WERI-Rb-1 (cell line): ENCODE data around the gene CDKN2B-AS1.

Source experiments
- DNase-seq: peaks from one replicate; pipeline ENCODE4 v3.0.0-alpha.2; 2020
- H3K27ac ChIP-seq: fragments of 250-450 bp; sonication (Bioruptor Pico); 2 replicates; pipeline ENCODE4 v1.5.1; 2020; ENCODE audit warnings: mild to moderate bottlenecking, moderate library complexity
- H3K27me3 ChIP-seq: fragments of 250-450 bp; sonication (Bioruptor Pico); 2 replicates; pipeline ENCODE4 v1.5.1; 2021; ENCODE audit warnings: mild to moderate bottlenecking, low read depth, moderate library complexity; ENCODE audit not compliant: insufficient read depth, severe bottlenecking
- H3K36me3 ChIP-seq: fragments of 250-450 bp; sonication (Bioruptor Pico); 2 replicates; pipeline ENCODE4 v1.5.1; 2020; ENCODE audit warnings: mild to moderate bottlenecking, moderate library complexity
- H3K4me3 ChIP-seq: 2 replicates; pipeline ENCODE4 v1.5.1; 2011; ENCODE audit warnings: low read depth, mild to moderate bottlenecking, control low read depth, low read length
- H3K9me3 ChIP-seq: fragments of 250-450 bp; sonication (Bioruptor Pico); 2 replicates; pipeline ENCODE4 v1.5.1; 2021; ENCODE audit warnings: mild to moderate bottlenecking, moderate library complexity; ENCODE audit not compliant: severe bottlenecking
- TF ChIP-seq, protein P1 (sequence below): IDR thresholded peaks from 2 replicates; pipeline ENCODE4 v1.5.1; 2011; ENCODE audit warnings: low read depth, mild to moderate bottlenecking, control low read depth, inconsistent platforms, low read length

The CDKN2B-AS1 gene

GRCh38 chr9:21984101-21984500 is 10.5 kb upstream of the CDKN2B-AS1 start:
- no peak overlapping the region for H3K4me3 ChIP-seq
- H3K27ac ChIP-seq, result no peak overlapping the region
- TF ChIP-seq, protein P1, sequence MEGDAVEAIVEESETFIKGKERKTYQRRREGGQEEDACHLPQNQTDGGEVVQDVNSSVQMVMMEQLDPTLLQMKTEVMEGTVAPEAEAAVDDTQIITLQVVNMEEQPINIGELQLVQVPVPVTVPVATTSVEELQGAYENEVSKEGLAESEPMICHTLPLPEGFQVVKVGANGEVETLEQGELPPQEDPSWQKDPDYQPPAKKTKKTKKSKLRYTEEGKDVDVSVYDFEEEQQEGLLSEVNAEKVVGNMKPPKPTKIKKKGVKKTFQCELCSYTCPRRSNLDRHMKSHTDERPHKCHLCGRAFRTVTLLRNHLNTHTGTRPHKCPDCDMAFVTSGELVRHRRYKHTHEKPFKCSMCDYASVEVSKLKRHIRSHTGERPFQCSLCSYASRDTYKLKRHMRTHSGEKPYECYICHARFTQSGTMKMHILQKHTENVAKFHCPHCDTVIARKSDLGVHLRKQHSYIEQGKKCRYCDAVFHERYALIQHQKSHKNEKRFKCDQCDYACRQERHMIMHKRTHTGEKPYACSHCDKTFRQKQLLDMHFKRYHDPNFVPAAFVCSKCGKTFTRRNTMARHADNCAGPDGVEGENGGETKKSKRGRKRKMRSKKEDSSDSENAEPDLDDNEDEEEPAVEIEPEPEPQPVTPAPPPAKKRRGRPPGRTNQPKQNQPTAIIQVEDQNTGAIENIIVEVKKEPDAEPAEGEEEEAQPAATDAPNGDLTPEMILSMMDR, result no peak
- no peaks in the 10 kb centered on the region for H3K9me3 ChIP-seq
- no peak for DNase-seq
- no peaks in the 10 kb centered on the region for H3K36me3 ChIP-seq
- no peaks in the 10 kb centered on the region for H3K27me3 ChIP-seq

- no peak overlapping the region for H3K4me3 ChIP-seq
- H3K27ac ChIP-seq, result no peak overlapping the region
- no peak for DNase-seq
- H3K27me3 ChIP-seq, result no peaks in the 10 kb centered on the region
- TF ChIP-seq, protein P1, result no peak
- no peaks in the 10 kb centered on the region; the same call in 1 of the 2 replicates for H3K36me3 ChIP-seq
- H3K9me3 ChIP-seq, result no peaks in the 10 kb centered on the region
Measured at GRCh38 chr9:21985964-21986667, 8.5 kb upstream of the CDKN2B-AS1 start.

DNA sequence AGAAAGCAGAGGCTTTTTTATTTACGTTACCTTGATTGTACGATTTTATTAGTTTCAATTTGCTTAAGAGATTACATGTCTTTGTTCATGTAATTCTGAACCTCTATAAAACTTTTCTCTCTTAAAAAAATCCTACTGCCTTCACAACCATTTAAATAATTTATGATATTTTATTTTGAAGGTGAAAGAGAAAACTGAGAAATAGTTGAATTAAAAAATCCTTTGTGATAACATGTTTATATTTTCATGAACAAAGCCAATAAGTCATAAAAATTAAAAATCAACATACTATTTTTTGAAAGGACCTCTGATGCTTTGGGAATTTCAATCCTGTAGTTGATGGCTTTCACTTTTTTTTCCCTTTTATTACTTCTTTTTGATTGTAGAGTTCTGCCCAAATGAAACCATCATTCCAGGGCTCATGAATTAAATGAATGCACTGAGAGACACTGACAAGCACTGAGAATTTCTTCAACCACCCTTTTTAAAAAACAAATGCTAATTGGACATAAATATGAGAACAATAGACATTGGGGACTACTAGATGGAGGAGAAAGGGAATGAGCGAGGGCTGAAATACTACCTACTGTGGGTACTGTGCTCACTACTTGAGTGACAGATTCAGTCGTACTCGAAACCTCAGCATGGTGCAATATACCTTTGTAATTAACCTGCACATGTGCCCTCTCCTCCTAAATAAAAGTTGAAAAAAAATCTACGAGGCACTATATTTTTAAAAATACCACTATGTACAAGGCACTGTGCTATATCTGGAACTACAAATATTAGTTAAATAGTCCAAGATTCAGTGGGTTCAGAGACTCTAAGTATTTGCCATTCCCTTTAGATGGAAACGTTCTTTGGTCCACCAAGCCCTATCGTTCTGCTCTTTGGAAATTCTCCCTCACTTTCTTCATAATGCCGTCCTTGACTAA is 6.3 kb upstream of the CDKN2B-AS1 start:
- H3K27ac ChIP-seq, result no peak overlapping the region
- H3K27me3 ChIP-seq, result no peaks in the 10 kb centered on the region
- no peaks in the 10 kb centered on the region for H3K9me3 ChIP-seq
- TF ChIP-seq, protein P1, result no peak
- H3K4me3 ChIP-seq, result no peak overlapping the region
- peaks cover 2% of the 10 kb centered on the region; the same call in 1 of the 2 replicates for H3K36me3 ChIP-seq
- DNase-seq, result no peak

DNA sequence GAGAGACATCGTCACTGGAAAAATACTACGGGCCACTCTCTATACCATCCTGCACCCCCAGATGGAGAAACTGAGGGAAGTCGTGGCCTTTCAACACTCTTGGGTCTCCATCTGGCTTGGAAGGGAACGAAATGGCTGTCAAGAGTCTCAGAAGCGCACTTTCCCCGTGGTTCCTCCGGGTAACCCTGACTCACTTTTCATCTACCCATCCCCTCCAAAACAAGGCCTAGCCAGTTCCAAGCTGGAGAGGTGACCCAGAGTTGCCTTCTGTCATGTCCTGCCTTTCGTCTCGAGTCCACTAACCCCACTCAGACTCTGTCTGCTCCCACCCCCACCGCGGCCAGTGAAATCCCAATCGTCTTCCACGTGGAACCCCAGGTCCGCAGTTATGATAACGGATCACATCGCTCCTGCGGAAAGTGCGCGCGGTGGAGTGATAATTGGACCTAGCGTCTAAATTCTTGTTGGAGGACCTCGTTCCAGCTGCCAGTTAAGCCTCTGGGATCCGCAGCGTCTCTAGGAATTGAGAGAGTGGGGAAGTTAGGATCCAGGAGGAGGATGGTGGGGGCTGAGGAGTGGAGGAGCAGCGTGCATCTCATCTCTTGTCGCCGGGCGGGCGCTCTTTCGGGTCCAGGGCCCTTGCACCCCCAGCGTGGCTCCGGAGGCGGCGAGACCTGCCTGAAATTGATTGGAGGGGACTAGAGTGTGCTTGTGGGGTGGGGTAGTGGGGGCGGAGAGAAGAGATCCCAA is 5.0 kb upstream of the CDKN2B-AS1 start:
- Histone ChIP-seq H3K36me3 (peaks cover 7% of the 10 kb centered on the region), H3K9me3 (no peaks in the 10 kb centered on the region), H3K27ac (no peak overlapping the region), H3K27me3 (no peaks in the 10 kb centered on the region), H3K4me3 (no peak overlapping the region)
- no peak for DNase-seq
- TF ChIP-seq, protein P1, result no peak

- TF ChIP-seq, protein P1, result no peak
- Histone ChIP-seq H3K4me3 (no peak overlapping the region), H3K27ac (no peak overlapping the region), H3K9me3 (no peaks in the 10 kb centered on the region), H3K36me3 (peaks cover 9% of the 10 kb centered on the region), H3K27me3 (peaks cover 3% of the 10 kb centered on the region)
- DNase-seq, result no peak
Measured at GRCh38 chr9:21991072-21991959, 3.3 kb upstream of the CDKN2B-AS1 start.
